Stomach (tissue), 4 donors: ENCODE data around the gene STOML1.

Experiments used
- CTCF ChIP-seq, 7 experiments: fragments of 450-650 bp in 4 of 7; fragments of 200-600 bp in 3 of 7; sonication (generic) in 3 of 7; IDR thresholded peaks; one replicate each; pipeline ENCODE4 v1.5.1; 2016 to 2019; ENCODE audit warnings: antibody characterized with exemption in 7 of 7, control low read depth in 2 of 7, mild to moderate bottlenecking in 1 of 7
- EP300 ChIP-seq: sonication (generic); formaldehyde crosslinking; IDR thresholded peaks from one replicate; pipeline ENCODE4 v1.6.1; 2017; ENCODE audit warnings: antibody characterized with exemption
- POLR2A ChIP-seq, 4 donors: fragments of 450-650 bp; IDR thresholded peaks; one replicate each; pipeline ENCODE4 v1.6.1; 2016; ENCODE audit warnings: antibody characterized with exemption in 4 of 4, control low read depth in 2 of 4, mild to moderate bottlenecking in 1 of 4, moderate library complexity in 1 of 4

DNA sequence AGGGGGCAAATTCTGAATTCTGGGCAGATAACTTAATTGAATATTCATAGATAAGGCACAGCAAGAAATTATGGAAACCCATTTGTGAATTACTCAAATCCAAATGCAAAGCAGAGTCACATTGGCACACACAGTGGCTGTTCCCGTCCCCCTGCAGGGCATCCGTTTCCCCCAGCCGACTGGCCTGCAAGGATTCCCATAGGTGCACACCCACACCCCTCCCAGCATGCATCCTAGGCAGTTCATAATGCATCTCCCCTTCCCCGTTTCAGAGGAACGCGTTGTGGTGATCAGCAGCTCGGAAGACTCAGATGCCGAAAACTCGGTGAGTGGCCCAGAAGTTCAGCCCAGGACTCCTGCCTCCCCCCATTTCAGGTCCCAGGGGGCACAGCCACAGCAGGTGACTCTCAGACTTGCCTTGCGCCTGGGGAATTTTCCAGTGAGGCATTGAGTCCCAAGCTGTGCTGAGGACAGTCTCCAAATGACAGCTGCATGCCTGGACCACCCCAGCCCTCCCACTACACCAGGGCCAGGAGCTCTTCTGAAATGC is 42.2 kb upstream of the STOML1 start:
- TF ChIP-seq CTCF (IDR thresholded peaks at IDR 0.05) (no peak), POLR2A (IDR thresholded peaks at IDR 0.05) (no peak), EP300 (no peak)
